ENCODE results near the gene TBL1X. TPM values are rescaled to one million over a fixed set of nuclear protein-coding genes. Genes with fewer than 3 reads are reported as not detected.

TBL1X gene
- total RNA-seq, 4 donors from 2014 or later, result 15.0 to 19.4 (median 16.3) TPM

DNA sequence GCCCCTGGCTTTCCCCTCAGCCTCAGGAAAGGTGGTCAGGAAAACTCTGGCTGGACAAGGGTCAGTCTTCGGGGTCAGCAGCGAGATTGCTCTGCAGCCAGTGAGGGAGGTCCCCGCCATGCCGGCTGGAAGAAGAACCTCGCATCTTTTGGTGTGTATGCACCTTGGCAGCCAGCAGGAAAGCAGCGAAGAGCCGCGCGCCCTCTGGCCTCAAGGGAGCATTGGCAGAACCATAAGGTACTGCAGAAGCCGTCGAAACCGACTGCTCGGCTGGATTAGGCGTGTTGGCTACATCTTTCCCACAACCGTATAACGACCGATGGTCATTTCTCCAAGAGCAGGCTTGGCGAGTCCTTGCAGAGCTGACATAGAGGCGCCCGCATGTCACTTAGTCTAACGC lies 252.5 kb downstream of the TBL1X start:
- TF ChIP-seq, protein P1, sequence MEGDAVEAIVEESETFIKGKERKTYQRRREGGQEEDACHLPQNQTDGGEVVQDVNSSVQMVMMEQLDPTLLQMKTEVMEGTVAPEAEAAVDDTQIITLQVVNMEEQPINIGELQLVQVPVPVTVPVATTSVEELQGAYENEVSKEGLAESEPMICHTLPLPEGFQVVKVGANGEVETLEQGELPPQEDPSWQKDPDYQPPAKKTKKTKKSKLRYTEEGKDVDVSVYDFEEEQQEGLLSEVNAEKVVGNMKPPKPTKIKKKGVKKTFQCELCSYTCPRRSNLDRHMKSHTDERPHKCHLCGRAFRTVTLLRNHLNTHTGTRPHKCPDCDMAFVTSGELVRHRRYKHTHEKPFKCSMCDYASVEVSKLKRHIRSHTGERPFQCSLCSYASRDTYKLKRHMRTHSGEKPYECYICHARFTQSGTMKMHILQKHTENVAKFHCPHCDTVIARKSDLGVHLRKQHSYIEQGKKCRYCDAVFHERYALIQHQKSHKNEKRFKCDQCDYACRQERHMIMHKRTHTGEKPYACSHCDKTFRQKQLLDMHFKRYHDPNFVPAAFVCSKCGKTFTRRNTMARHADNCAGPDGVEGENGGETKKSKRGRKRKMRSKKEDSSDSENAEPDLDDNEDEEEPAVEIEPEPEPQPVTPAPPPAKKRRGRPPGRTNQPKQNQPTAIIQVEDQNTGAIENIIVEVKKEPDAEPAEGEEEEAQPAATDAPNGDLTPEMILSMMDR (IDR thresholded peaks at IDR 0.05; ENCODE audit: low read depth), result no peak

DNA sequence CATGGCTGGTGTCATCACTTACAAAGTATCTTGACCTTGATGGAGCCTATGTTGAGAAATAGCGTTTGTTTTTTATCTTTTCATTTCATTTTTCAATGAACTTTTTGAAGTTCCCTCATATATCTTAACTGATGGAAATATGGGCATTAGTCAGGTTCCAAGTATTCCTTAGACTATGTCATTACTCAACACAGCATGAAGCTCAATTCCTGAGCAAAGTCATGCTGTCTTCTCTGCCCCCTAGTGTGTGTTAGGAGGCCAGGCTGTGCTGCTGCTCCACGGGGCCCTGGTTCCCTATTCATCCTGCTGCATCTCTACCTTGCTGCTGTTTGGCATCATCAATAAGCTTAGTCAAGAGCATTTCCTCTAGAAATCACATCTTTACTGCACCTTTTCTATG lies 259.9 kb downstream of the TBL1X start:
- TF ChIP-seq, protein P1 (IDR thresholded peaks at IDR 0.05; ENCODE audit: low read depth), result no peak

GRCh38 chrX:9728261-9728660 lies 263.4 kb downstream of the TBL1X start:
- TF ChIP-seq, protein P1 (IDR thresholded peaks at IDR 0.05; ENCODE audit: low read depth), result no peak

- TF ChIP-seq, protein P1 (IDR thresholded peaks at IDR 0.05; ENCODE audit: low read depth), result no peak
These were observed 264.5 kb downstream of the TBL1X start for GRCh38 chrX:9729171-9729885.

DNA sequence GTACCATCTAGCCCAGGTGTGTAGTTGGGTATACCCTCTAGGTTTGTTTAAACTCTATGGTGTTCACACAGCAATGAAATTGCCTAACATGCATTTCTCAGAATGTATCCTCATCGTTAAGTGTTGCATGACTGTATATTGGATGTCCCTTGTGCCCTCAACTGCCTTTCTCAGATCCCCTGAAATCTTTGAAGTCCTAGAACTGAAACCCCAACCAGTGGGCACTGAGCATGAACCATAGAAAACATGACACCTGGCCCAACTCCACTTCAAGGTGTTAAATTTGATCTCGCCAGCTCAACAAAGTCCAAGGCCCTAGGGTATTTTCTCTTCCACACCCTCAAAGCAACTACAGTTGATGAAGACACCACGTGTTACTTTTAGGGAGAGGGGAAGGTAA lies 265.2 kb downstream of the TBL1X start:
- TF ChIP-seq, protein P1 (IDR thresholded peaks at IDR 0.05; ENCODE audit: low read depth), result no peak

DNA sequence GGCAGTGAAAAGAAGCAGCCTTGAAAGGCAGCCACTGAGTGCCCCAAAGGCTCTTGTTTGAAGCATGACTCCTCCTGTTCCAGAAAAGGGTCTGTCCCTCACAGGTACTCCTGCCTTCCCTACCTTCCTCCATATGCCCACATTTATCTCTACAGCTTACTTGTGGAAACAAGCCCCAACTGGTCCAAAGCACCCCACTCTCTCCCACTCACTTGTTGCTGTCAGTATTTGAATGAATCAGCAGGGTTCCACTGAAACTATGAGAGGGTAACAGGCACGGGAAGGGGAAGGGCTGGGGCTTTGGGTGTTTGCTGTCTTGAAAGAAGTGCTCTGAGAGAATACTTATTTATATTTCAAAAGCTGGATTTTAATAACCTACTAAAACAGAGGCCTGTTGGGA lies 265.9 kb downstream of the TBL1X start:
- TF ChIP-seq, protein P1 (IDR thresholded peaks at IDR 0.05; ENCODE audit: low read depth), result no peak

GRCh38 chrX:9737363-9737762 lies 272.5 kb downstream of the TBL1X start:
- TF ChIP-seq, protein P1 (IDR thresholded peaks at IDR 0.05; ENCODE audit: low read depth), result no peak

All from subcutaneous adipose tissue (tissue), 4 donors.